Keratinocyte (primary cell): ENCODE results near the gene SELENOW. TPM values are rescaled to one million over a fixed set of nuclear protein-coding genes. Genes with fewer than 3 reads are reported as not detected.

Experiments
- DNase-seq: peaks from one replicate; pipeline ENCODE4 v3.0.0-alpha.2; 2011; ENCODE audit warnings: low read depth, missing footprints, low spot score
- FAIRE-seq: peaks from 2 replicates; lab custom pipeline; 2011; peaks lifted over from hg19 to GRCh38; lab: Jason Lieb, UNC
- H2AFZ ChIP-seq: 2 replicates; pipeline ENCODE4 v1.6.0; 2012; ENCODE audit warnings: low read length, control low read depth, inconsistent platforms; ENCODE audit not compliant: control insufficient read depth
- H3K27ac ChIP-seq: 2 replicates; pipeline ENCODE4 v1.5.1; 2011; ENCODE audit warnings: low read length; ENCODE audit not compliant: control insufficient read depth, insufficient read depth
- H3K27me3 ChIP-seq: 3 replicates; pipeline ENCODE4 v1.6.0; 2011; ENCODE audit warnings: low read length; ENCODE audit not compliant: control insufficient read depth, insufficient read depth; ENCODE audit errors: extremely low read depth
- H3K36me3 ChIP-seq, 2 experiments: 2 replicates in 1 of 2; 3 replicates in 1 of 2; pipeline ENCODE4 v1.5.1; 2011; ENCODE audit warnings: low read length in 2 of 2, mild to moderate bottlenecking in 1 of 2; ENCODE audit not compliant: control insufficient read depth in 2 of 2, insufficient read depth in 2 of 2; ENCODE audit errors: extremely low read depth in 1 of 2
- H3K4me1 ChIP-seq: 3 replicates; pipeline ENCODE4 v1.5.1; 2011; ENCODE audit warnings: low read length; ENCODE audit not compliant: control insufficient read depth, insufficient read depth; ENCODE audit errors: extremely low read depth
- H3K4me2 ChIP-seq: 3 replicates; pipeline ENCODE4 v1.6.0; 2011; ENCODE audit warnings: low read depth, low read length; ENCODE audit not compliant: control insufficient read depth, insufficient read depth; ENCODE audit errors: extremely low read depth
- H3K4me3 ChIP-seq, 3 experiments: fragments of 200-600 bp in 1 of 3; sonication (generic) in 1 of 3; 2 replicates in 2 of 3; 3 replicates in 1 of 3; pipeline ENCODE4 v1.5.1; 2011 to 2016; ENCODE audit warnings: low read length in 3 of 3, mild to moderate bottlenecking in 3 of 3, control low read depth in 2 of 3, inconsistent platforms in 1 of 3, low read depth in 1 of 3, mixed read lengths in 1 of 3, mixed run types in 1 of 3, moderate library complexity in 1 of 3; ENCODE audit not compliant: control insufficient read depth in 2 of 3, insufficient read depth in 2 of 3; ENCODE audit errors: extremely low read depth in 1 of 3
- H3K79me2 ChIP-seq: 2 replicates; pipeline ENCODE4 v1.6.0; 2012; ENCODE audit warnings: low read length; ENCODE audit not compliant: control insufficient read depth, insufficient read depth
- H3K9ac ChIP-seq: 3 replicates; pipeline ENCODE4 v1.6.0; 2011; ENCODE audit warnings: low read length; ENCODE audit not compliant: control insufficient read depth, insufficient read depth; ENCODE audit errors: extremely low read depth
- H3K9me1 ChIP-seq: 3 replicates; pipeline ENCODE4 v1.6.0; 2011; ENCODE audit warnings: low read length; ENCODE audit not compliant: control insufficient read depth, insufficient read depth; ENCODE audit errors: extremely low read depth
- H3K9me3 ChIP-seq: 2 replicates; pipeline ENCODE4 v1.5.1; 2012; ENCODE audit warnings: low read depth, low read length; ENCODE audit not compliant: control insufficient read depth
- H4K20me1 ChIP-seq: 3 replicates; pipeline ENCODE4 v1.6.0; 2011; ENCODE audit warnings: low read length; ENCODE audit not compliant: control insufficient read depth, insufficient read depth; ENCODE audit errors: extremely low read depth
- EZH2 ChIP-seq: IDR thresholded peaks from one replicate; pipeline ENCODE4 v1.6.1; 2012; ENCODE audit warnings: inconsistent platforms, mild to moderate bottlenecking, low read length, moderate library complexity
- dilution Hi-C: fragments of 300-500 bp; cut with MboI; formaldehyde crosslinking; loops from one replicate; pipeline ENCODE4 v1.7.0; 2020; ENCODE audit warnings: low sequenced_read_pairs; ENCODE audit not compliant: extremely low pct_ligation_motif_present
- polyA plus RNA-seq, 5 experiments: library from polyadenylated mRNA; depleted of rRNA in 3 of 5; stranded (reverse) in 3 of 5; stranded (forward) in 1 of 5; unstranded in 1 of 5; fragments of >200 nt; gene quantifications; 1 replicate in 1 of 5; 2 replicates in 3 of 5; 3 replicates in 1 of 5; pipeline versions ENCODE4 v1.2.1 to v1.2.3, GENCODE V29; 2011 to 2012; ENCODE audit warnings: missing spikeins in 2 of 5, low read depth in 1 of 5, low replicate concordance in 1 of 5
- TF ChIP-seq, protein P1 (sequence below), 3 experiments: IDR thresholded peaks in 1 of 3; conservative IDR thresholded peaks in 1 of 3; optimal IDR thresholded peaks in 1 of 3; 2 replicates in 2 of 3; 3 replicates in 1 of 3; pipeline versions ENCODE3 to v1.5.1; 2011; ENCODE audit warnings: low read length in 3 of 3, mild to moderate bottlenecking in 3 of 3, moderate library complexity in 2 of 3, control low read depth in 1 of 3, inconsistent platforms in 1 of 3; ENCODE audit not compliant: insufficient read depth in 2 of 3; ENCODE audit errors: extremely low read depth in 1 of 3

The SELENOW gene
- polyA plus RNA-seq, 1 donor (not counting 4 experiments of a cell fraction or from before 2014, with no cell fraction given): 509 TPM

DNA sequence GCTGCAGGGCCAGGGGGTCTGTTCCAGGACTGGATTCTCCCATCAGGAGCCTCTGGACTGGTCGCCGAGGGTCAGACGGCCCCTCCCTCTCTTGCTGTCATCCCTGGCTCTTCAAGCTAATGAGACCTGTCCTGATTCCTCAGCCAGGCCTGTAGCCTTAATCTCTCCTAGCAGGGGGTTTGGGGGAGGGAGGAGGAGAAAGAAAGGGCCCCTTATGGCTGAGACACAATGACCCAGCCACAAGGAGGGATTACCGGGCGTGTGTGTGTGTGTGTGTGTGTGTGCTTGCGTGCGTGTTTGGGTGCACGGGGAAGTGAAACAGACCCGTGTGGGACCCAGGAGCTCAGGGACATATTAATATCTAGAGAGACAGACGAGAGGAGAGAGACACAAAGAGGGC lies 41.4 kb downstream of the SELENOW start:
- Histone ChIP-seq H3K9me3 (no peaks in the 10 kb centered on the region), H3K27me3 (peaks cover 12% of the 10 kb centered on the region), H4K20me1 (peaks cover 3% of the 10 kb centered on the region), H3K9me1 (no peaks in the 10 kb centered on the region), H2AFZ (no peak overlapping the region), H3K27ac (no peak overlapping the region), H3K79me2 (no peaks in the 10 kb centered on the region), H3K9ac (no peak overlapping the region), H3K4me2 (no peak overlapping the region), H3K36me3 (no peaks in the 10 kb centered on the region), H3K4me1 (no peaks in the 10 kb centered on the region), H3K4me3 (no peak overlapping the region)
- dilution Hi-C loops: no loop called here
- no peak for TF ChIP-seq EZH2
- TF ChIP-seq, protein P1, sequence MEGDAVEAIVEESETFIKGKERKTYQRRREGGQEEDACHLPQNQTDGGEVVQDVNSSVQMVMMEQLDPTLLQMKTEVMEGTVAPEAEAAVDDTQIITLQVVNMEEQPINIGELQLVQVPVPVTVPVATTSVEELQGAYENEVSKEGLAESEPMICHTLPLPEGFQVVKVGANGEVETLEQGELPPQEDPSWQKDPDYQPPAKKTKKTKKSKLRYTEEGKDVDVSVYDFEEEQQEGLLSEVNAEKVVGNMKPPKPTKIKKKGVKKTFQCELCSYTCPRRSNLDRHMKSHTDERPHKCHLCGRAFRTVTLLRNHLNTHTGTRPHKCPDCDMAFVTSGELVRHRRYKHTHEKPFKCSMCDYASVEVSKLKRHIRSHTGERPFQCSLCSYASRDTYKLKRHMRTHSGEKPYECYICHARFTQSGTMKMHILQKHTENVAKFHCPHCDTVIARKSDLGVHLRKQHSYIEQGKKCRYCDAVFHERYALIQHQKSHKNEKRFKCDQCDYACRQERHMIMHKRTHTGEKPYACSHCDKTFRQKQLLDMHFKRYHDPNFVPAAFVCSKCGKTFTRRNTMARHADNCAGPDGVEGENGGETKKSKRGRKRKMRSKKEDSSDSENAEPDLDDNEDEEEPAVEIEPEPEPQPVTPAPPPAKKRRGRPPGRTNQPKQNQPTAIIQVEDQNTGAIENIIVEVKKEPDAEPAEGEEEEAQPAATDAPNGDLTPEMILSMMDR (optimal IDR thresholded peaks at IDR 0.05 in 1 of 3, IDR thresholded peaks at IDR 0.05 in 1 of 3, conservative IDR thresholded peaks at IDR 0.05 in 1 of 3; ENCODE audit: extremely low read depth in 1 of 3, insufficient read depth in 2 of 3, low read length in 3 of 3): no peak
- FAIRE-seq: no peak
- no peak for DNase-seq

DNA sequence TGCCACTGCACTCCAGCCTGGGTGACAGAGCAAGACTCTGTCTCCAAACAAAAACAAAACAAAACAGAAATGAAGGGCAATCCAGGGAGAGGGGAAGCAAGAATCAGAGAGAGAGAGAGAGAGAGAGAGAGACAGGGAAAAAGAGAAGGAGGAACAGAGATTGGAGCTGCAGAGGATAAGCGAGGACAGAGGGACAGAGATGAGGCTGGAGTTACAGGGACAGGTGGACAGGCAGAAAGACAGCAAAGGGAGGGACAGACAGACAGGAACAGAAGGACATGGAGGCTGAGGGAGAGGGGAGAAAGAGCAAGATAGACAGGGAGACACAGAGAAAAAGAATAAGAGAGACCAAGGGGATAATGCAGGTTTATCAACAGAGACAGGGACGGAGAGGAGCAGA lies 41.9 kb downstream of the SELENOW start:
- Histone ChIP-seq H3K4me3 (no peak overlapping the region), H3K36me3 (no peaks in the 10 kb centered on the region), H3K27me3 (peaks cover 12% of the 10 kb centered on the region), H3K79me2 (no peaks in the 10 kb centered on the region), H4K20me1 (peaks cover 3% of the 10 kb centered on the region), H3K9me1 (no peaks in the 10 kb centered on the region), H3K27ac (no peak overlapping the region), H3K9me3 (no peaks in the 10 kb centered on the region), H2AFZ (no peak overlapping the region), H3K9ac (no peak overlapping the region), H3K4me1 (no peaks in the 10 kb centered on the region), H3K4me2 (no peak overlapping the region)
- DNase-seq (no peak), FAIRE-seq (no peak)
- dilution Hi-C loops: no loop called here
- no peak for TF ChIP-seq EZH2
- TF ChIP-seq, protein P1 (optimal IDR thresholded peaks at IDR 0.05 in 1 of 3, IDR thresholded peaks at IDR 0.05 in 1 of 3, conservative IDR thresholded peaks at IDR 0.05 in 1 of 3; ENCODE audit: extremely low read depth in 1 of 3, insufficient read depth in 2 of 3, low read length in 3 of 3): no peak
